Measurements from ENCODE around the gene OFD1. TPM values are rescaled to one million over a fixed set of nuclear protein-coding genes. Genes with fewer than 3 reads are reported as not detected.

OFD1 gene
- total and polyA plus RNA-seq, 12 donors = 5.6 to 129 (median 16.9) TPM

- H3K27ac ChIP-seq = no peak overlapping the region
- H3K4me1 ChIP-seq (replicated peaks in 1 of 2) = no peaks in the 10 kb centered on the region
- 65 to 80% (median 70%) methylated on average over 5 to 6 of the region's 6 CpGs for WGBS, 4 donors
- H3K36me3 ChIP-seq (replicated peaks in 1 of 2) = peaks cover 0 to 23% of the 10 kb centered on the region in 2 donors
- H3K9me3 ChIP-seq (replicated peaks in 1 of 3) = no peaks in the 10 kb centered on the region
- intact Hi-C loops (cut with DNase I) = loop anchor here in 1 of 2 donors (10.0 kb wide), 1 partner anchor 250 kb away; no protein-coding TSS in a partner anchor
- no peak overlapping the region for H3K4me3 ChIP-seq
- TF ChIP-seq POLR2A (IDR thresholded peaks at IDR 0.05) = no peak
- H3K27me3 ChIP-seq = no peaks in the 10 kb centered on the region
- DNase-seq = no peak
These were observed 30.2 kb downstream of the OFD1 start for GRCh38 chrX:13764765-13765164.

DNA sequence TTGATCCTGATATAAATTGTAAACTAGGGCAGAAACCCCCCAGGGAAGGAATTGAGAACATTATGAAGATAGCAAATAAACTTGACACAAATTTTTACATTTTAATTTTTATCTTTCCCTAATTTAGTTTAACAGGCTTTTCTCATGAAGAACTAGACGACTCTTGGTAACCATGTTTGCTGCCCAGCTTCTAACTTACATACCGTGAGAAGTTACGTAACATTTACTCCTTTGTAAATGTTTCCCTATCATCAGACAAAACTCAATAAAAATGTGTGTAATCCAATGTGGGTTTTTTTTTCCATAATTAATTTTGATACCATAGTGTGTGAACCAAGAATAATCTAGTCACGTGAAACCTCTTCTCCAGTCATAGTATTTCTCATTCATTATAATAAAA, 34.4 kb downstream of the OFD1 start:
- no peaks in the 10 kb centered on the region for H3K4me1 ChIP-seq (replicated peaks in 1 of 2)
- no peak overlapping the region for H3K4me3 ChIP-seq
- no peaks in the 10 kb centered on the region for H3K27me3 ChIP-seq
- DNase-seq = no peak
- 90 to 94% (median 92%) methylated on average over 4 of the region's 4 CpGs for WGBS, 4 donors
- no peaks in the 10 kb centered on the region for H3K9me3 ChIP-seq (replicated peaks in 1 of 3)
- intact Hi-C loops (cut with DNase I) = loop anchor here in 1 of 2 donors (10.0 kb wide), 1 partner anchor 254 kb away; no protein-coding TSS in a partner anchor
- H3K36me3 ChIP-seq (replicated peaks in 1 of 2) = no peaks in the 10 kb centered on the region
- TF ChIP-seq POLR2A (IDR thresholded peaks at IDR 0.05) = no peak
- TF ChIP-seq, protein P1, sequence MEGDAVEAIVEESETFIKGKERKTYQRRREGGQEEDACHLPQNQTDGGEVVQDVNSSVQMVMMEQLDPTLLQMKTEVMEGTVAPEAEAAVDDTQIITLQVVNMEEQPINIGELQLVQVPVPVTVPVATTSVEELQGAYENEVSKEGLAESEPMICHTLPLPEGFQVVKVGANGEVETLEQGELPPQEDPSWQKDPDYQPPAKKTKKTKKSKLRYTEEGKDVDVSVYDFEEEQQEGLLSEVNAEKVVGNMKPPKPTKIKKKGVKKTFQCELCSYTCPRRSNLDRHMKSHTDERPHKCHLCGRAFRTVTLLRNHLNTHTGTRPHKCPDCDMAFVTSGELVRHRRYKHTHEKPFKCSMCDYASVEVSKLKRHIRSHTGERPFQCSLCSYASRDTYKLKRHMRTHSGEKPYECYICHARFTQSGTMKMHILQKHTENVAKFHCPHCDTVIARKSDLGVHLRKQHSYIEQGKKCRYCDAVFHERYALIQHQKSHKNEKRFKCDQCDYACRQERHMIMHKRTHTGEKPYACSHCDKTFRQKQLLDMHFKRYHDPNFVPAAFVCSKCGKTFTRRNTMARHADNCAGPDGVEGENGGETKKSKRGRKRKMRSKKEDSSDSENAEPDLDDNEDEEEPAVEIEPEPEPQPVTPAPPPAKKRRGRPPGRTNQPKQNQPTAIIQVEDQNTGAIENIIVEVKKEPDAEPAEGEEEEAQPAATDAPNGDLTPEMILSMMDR (IDR thresholded peaks at IDR 0.05) = no peak
- no peak overlapping the region for H3K27ac ChIP-seq

DNA sequence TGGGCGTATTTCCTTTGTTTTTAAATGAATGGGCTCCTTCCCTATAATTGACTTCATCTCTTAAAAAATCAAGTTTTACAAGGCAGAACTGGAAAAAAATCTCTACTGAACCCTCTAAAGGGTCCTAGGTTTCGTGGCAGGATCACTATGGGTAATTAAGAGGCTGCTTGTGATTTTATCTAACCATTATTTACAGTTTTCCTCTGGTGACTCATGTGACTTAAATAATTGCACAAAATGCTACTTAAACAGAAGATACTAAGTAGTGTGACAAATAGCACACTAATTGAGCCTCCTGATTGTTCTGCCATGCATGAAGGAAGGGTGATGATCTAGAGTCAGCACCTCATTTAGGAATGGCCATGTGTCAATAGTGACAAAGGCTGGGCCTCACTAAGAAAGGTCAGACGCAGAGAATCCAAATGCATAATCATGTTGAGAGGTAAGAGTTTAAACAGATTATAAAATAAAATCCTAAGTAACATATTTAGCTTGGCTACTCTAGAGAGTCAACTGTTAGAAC, 35.5 kb downstream of the OFD1 start:
- whole genome bisulfite sequencing, 4 donors = 78 to 89% (median 83%) methylated on average over 3 of the region's 3 CpGs

GRCh38 chrX:13774696-13775095, 40.1 kb downstream of the OFD1 start:
- no peak for DNase-seq
- no peak overlapping the region for H3K4me3 ChIP-seq
- no peak overlapping the region for H3K27ac ChIP-seq
- intact Hi-C loops (cut with DNase I) = loop anchor here in 1 of 2 donors (10.0 kb wide), 1 partner anchor 260 kb away; no protein-coding TSS in a partner anchor
- no peaks in the 10 kb centered on the region for H3K4me1 ChIP-seq (replicated peaks in 1 of 2)
- WGBS, 4 donors = 75 to 98% (median 80%) methylated on average over 2 of the region's 2 CpGs
- H3K36me3 ChIP-seq (replicated peaks in 1 of 2) = no peaks in the 10 kb centered on the region
- no peaks in the 10 kb centered on the region for H3K27me3 ChIP-seq
- TF ChIP-seq, protein P1 (IDR thresholded peaks at IDR 0.05) = no peak
- no peak for TF ChIP-seq POLR2A (IDR thresholded peaks at IDR 0.05)
- H3K9me3 ChIP-seq (replicated peaks in 1 of 3) = no peaks in the 10 kb centered on the region

More for the DNA sequence above, 35.5 kb downstream of the OFD1 start:
- H3K36me3 ChIP-seq (replicated peaks in 1 of 2) = no peaks in the 10 kb centered on the region
- no peaks in the 10 kb centered on the region for H3K4me1 ChIP-seq (replicated peaks in 1 of 2)
- no peak overlapping the region for H3K27ac ChIP-seq
- intact Hi-C loops (cut with DNase I) = loop anchor here in 1 of 2 donors (10.0 kb wide), 1 partner anchor 265 kb away; no protein-coding TSS in a partner anchor
- DNase-seq = no peak
- TF ChIP-seq, protein P1 (IDR thresholded peaks at IDR 0.05) = no peak
- TF ChIP-seq POLR2A (IDR thresholded peaks at IDR 0.05) = no peak
- H3K9me3 ChIP-seq (replicated peaks in 1 of 3) = no peaks in the 10 kb centered on the region
- no peaks in the 10 kb centered on the region for H3K27me3 ChIP-seq
- no peak overlapping the region for H3K4me3 ChIP-seq

GRCh38 chrX:13775837-13776236, 41.3 kb downstream of the OFD1 start:
- Histone ChIP-seq H3K9me3 (replicated peaks in 1 of 3) (no peaks in the 10 kb centered on the region), H3K27ac (no peak overlapping the region), H3K36me3 (replicated peaks in 1 of 2) (no peaks in the 10 kb centered on the region), H3K4me3 (no peak overlapping the region), H3K27me3 (no peaks in the 10 kb centered on the region), H3K4me1 (replicated peaks in 1 of 2) (no peaks in the 10 kb centered on the region)
- TF ChIP-seq, protein P1 (IDR thresholded peaks at IDR 0.05) = no peak
- no peak for TF ChIP-seq POLR2A (IDR thresholded peaks at IDR 0.05)
- DNase-seq = no peak
- 94 to 100% (median 96%) methylated on average over 3 of the region's 3 CpGs for WGBS, 4 donors
- intact Hi-C loops (cut with DNase I) = loop anchor here in 1 of 2 donors (10.0 kb wide), 1 partner anchor 259 kb away; no protein-coding TSS in a partner anchor
